Stimulated activated CD4-positive, alpha-beta T cell treated with anti-CD3 and anti-CD28 coated beads, Interleukin-1b, Interleukin-23, amount 100 ng/mL, for 4 hours (primary cell): ENCODE results near the gene FAM163B.

ENCODE experiments used
- DNase-seq, 2 donors: peaks; one replicate each; pipeline ENCODE4 v3.0.0-alpha.2; 2020; ENCODE audit warnings: low read depth in 2 of 2

The FAM163B gene

GRCh38 chr9:133609311-133610098 lies at the start of gene FAM163B:
TSS of gene FAM163B (minus strand) at chr9:133609389. CDS start at chr9:133580223, 29,166 bp downstream.
- peak in 1 of 2 donors; percentile 36 for DNase-seq

GRCh38 chr9:133657120-133657661 lies 48.0 kb upstream of the FAM163B start:
- no peak for DNase-seq

GRCh38 chr9:133656211-133657119 lies 47.3 kb upstream of the FAM163B start:
- DNase-seq, result peak; percentile 13 to 39

- DNase-seq, result no peak
Observed at GRCh38 chr9:133655701-133656100, 46.5 kb upstream of the FAM163B start.

GRCh38 chr9:133654736-133655657 lies 45.8 kb upstream of the FAM163B start:
- DNase-seq, result no peak

- no peak for DNase-seq
Observed at GRCh38 chr9:133653638-133654037, 44.4 kb upstream of the FAM163B start.

- no peak for DNase-seq
Observed at GRCh38 chr9:133650026-133650425, 40.8 kb upstream of the FAM163B start.

- no peak for DNase-seq
Observed at GRCh38 chr9:133649194-133649593, 40.0 kb upstream of the FAM163B start.

GRCh38 chr9:133647765-133648469 lies 38.7 kb upstream of the FAM163B start:
- no peak for DNase-seq

GRCh38 chr9:133647148-133647547 lies 38.0 kb upstream of the FAM163B start:
- DNase-seq, result no peak

GRCh38 chr9:133645021-133645765 lies 36.0 kb upstream of the FAM163B start:
- no peak for DNase-seq

- DNase-seq, result no peak
Observed at GRCh38 chr9:133643978-133644760, 35.0 kb upstream of the FAM163B start.

- DNase-seq, result no peak
Observed at GRCh38 chr9:133643362-133643755, 34.2 kb upstream of the FAM163B start.

GRCh38 chr9:133642708-133643361 lies 33.6 kb upstream of the FAM163B start:
- DNase-seq, result no peak

GRCh38 chr9:133641861-133642595 lies 32.8 kb upstream of the FAM163B start:
- no peak for DNase-seq

GRCh38 chr9:133641396-133641655 lies 32.1 kb upstream of the FAM163B start:
- no peak for DNase-seq

- no peak for DNase-seq
Observed at GRCh38 chr9:133640580-133641395, 31.6 kb upstream of the FAM163B start.
